Stimulated activated CD4-positive, alpha-beta T cell treated with anti-CD3 and anti-CD28 coated beads, Interleukin-1b, Interleukin-23, amount 100 ng/mL, for 24 hours (primary cell): ENCODE data around the gene PMAIP1.
"Not testable (repeated sequence)": the region's sequence is repeated elsewhere in the genome, so short reads cannot be mapped to it uniquely, and the experiment has no call there.

Source experiments
- DNase-seq, 4 experiments: peaks; one replicate each; pipeline ENCODE4 v3.0.0-alpha.2; 2020; ENCODE audit warnings: low read depth in 4 of 4, low spot score in 1 of 4

PMAIP1 gene

GRCh38 chr18:59884351-59884750 is 15.4 kb upstream of the PMAIP1 start:
- DNase-seq: no peak

DNA sequence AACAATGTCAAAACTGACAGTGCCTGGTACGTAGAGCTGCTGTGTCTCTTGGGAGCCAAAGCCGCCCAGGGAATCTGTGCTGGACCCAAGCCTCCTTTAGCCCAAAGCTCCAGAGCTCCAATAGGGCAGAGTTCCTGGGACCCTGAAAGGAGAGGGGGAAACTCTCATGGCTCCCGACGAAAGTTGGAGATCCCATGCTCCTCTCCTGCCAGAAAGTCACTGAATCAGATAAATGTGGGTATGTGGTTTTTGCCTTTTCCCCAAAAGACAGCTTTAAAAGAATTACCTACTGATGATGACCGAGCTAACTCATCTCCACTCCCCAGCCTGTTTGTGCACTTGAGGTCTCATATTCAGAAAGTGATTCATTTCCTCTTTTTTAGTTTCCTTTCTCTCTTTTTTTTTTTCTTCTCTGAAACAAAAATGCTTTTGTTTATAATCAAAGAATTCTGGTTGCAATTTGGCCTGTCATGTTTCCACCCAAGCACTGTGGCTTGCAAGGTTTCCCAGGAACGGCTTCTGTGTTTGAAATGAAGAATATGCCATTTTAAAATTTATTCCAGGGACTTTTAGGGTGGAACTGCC is 14.1 kb upstream of the PMAIP1 start:
- DNase-seq: no peak

DNA sequence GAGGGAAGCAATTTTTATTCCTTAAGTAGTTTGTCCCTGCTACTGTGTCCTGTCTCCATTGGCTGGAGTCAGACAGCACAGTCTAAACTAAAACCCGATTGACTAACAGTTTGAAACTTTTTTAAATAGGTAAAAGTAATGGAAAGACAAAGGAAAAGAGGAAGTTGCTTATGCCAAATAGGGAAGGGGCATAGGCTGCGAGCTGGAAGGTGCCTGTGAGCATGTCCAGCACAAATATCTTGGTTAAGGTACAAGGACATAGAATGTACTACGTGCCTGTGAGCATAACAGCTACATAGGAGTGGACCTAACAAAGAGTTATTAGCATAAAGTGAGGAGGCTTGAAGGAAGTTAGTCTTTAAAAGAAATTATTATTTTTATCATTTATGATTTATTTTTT is 13.4 kb upstream of the PMAIP1 start:
- not testable (repeated sequence) for DNase-seq

- DNase-seq: no peak
Measured at GRCh38 chr18:59892123-59892522, 7.7 kb upstream of the PMAIP1 start.

DNA sequence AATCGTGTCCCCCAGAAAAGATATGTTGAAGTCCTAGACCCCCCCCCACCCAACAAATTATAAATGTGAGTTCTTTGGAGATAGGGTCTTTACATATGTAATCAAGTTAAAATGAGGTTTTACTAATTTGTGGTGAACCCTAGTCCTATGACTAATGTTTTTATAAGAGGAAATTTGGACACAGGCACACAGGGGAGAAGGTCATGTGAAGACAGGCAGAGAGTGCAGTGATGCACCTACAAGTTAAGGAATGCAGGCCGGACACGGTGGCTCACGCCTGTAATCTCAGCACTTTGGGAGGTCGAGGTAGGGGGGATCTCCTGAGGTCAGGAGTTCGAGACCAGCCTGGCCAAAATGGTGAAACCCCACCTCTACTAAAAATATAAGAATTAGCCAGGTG is 5.8 kb upstream of the PMAIP1 start:
- no peak for DNase-seq

GRCh38 chr18:59897321-59897954 is 2.4 kb upstream of the PMAIP1 start:
- no peak for DNase-seq

DNA sequence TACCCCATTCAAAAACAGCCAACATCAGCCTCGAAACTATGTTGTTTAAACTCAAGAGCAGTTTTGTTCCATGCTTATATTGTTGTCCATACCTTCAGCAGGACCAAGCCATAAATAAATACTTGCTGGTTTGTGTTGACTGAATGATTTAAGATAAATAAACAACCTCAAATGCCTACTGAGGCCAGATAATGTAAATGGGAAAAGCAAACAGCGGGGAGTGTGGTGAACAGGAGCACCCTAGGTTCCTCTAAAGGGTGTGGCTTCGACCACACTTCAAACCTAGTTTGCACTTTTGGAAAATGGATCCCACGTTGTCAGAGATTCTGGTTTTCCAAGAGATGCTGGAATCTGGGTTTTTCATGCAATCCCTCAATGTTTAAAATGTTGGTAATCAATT is 1.7 kb upstream of the PMAIP1 start:
- DNase-seq: no peak

- DNase-seq: no peak
Measured at GRCh38 chr18:59898609-59899297, 1.0 kb upstream of the PMAIP1 start.

GRCh38 chr18:59900222-59901128 is 679 bp downstream of the PMAIP1 start:
- DNase-seq: peak in 3 of 4 experiments; percentile 26 to 51 (median 39)

- no peak for DNase-seq
Measured at GRCh38 chr18:59902131-59902992, 2.6 kb downstream of the PMAIP1 start.

- DNase-seq: no peak
Measured at GRCh38 chr18:59902993-59903610, 3.3 kb downstream of the PMAIP1 start.

GRCh38 chr18:59904011-59904601 is 4.3 kb downstream of the PMAIP1 start:
- no peak for DNase-seq

GRCh38 chr18:59905686-59906091 is 5.9 kb downstream of the PMAIP1 start:
- no peak for DNase-seq

DNA sequence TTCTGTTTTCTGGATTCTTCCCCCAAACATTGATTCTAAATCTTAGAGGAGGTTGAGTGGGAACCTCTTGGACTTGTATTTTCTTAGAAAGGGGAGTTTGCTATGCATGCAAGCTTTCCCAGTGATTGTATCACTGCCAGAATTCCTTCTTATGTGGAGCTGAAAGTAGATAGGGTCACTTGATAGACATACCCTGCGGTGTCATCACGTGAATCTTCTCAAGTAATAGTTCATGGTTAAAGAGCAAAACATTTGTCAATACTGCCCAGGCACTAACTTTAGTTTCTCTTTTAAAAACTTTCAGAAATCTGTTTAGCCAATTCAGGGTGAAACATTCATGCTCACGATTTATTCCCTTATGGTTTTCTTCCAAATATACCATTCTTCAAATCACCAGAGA is 6.4 kb downstream of the PMAIP1 start:
- no peak for DNase-seq

- DNase-seq: no peak
Measured at GRCh38 chr18:59907172-59907571, 7.4 kb downstream of the PMAIP1 start.

GRCh38 chr18:59907660-59908059 is 7.9 kb downstream of the PMAIP1 start:
- no peak for DNase-seq

DNA sequence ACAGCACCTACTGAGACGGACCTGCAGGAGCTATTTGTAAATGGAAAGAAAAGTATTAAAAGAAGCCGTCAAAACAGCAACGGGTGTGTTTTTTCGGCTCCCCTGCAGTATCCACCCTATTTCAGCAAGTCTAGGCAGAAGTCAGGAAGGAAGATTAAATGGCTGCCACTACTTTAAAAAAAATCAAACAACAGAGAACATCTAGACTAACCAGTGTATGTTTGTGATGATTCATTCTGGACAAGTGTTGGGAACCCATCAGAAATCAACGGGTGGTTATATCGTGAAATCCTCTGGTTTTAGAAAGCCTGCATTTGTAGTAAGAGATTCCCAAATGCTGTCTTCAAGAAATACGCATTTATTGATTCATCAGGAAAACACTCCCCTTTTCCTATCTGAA is 9.0 kb downstream of the PMAIP1 start:
- DNase-seq: no peak

DNA sequence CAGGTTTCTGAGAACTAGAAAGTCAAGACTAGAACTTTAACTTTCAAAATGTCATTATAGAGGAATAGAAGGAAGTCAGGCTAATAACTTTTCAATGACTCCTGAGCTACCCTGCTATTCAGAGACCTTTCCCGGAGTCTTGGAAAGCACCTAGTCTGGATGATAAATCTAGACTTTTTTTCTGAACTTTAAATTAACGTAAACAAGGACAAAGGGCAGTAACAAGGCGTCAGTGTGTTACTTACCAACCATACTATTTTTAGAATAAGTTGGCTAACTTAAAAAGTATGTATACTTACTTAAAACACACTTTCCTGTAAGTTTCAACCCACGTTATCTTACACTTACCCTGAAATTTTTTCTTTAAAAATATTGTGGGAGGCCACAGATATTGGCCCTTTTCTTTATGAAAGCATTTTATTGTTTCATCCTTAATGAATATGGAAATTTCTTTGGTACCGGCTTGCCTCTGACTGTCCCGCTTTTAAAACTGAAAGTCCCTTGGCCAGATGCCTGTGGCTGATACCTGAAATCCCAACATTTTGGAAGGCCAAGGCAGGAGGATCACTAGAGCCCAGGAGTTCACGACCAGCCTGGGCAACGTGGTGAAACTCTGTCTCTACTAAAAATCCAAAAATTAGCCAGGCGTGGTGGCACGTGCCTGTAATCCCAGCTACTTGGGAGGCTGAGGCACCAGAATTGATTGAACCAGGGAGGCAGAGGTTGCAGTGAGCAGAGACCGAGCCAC is 9.7 kb downstream of the PMAIP1 start:
- no peak for DNase-seq

GRCh38 chr18:59910967-59911366 is 11.2 kb downstream of the PMAIP1 start:
- DNase-seq: no peak
